ENCODE results near the gene KLHL26. TPM values are rescaled to one million over a fixed set of nuclear protein-coding genes. Genes with fewer than 3 reads are reported as not detected.

The KLHL26 gene
- total and polyA plus RNA-seq, 2 of the 13 experiments (the other 11 are each of a cell fraction or from before 2014, with no cell fraction given), result 1.5 to 1.7 TPM

GRCh38 chr19:18610556-18611326 lies 26.1 kb upstream of the KLHL26 start (continued):
- TF ChIP-seq ZMYM2 (CRISPR knock-in tag; IDR thresholded peaks at IDR 0.05), result peak; percentile 38; the same call in 1 of the 2 replicates
- 0 out of 2 replicates have a peak, but pooled peaks have one; percentile 53 for TF ChIP-seq SALL2 (CRISPR knock-in tag; IDR thresholded peaks at IDR 0.05)
- peak; percentile 48; the same call in 1 of the 2 replicates for TF ChIP-seq KDM3A (CRISPR knock-in tag; IDR thresholded peaks at IDR 0.05; ENCODE audit: low read depth)
- TF ChIP-seq SMAD3 (CRISPR knock-in tag; IDR thresholded peaks at IDR 0.05), result no peak
- no peak for TF ChIP-seq SMC3 (IDR thresholded peaks at IDR 0.05; ENCODE audit: low read length)
- TF ChIP-seq ZFP36 (IDR thresholded peaks at IDR 0.05; ENCODE audit: borderline replicate concordance, low read depth, low read length, partially characterized antibody), result no peak
- peak; percentile 59; the same call in 1 of the 2 replicates for TF ChIP-seq SP4 (CRISPR knock-in tag; IDR thresholded peaks at IDR 0.05)
- no peak for TF ChIP-seq KLF6 (CRISPR knock-in tag; IDR thresholded peaks at IDR 0.05)
- TF ChIP-seq PLRG1 (conservative IDR thresholded peaks at IDR 0.05), result no peak
- no peak for TF ChIP-seq JARID2 (CRISPR knock-in tag; IDR thresholded peaks at IDR 0.05; ENCODE audit: insufficient replicate concordance)
- TF ChIP-seq, protein P1, sequence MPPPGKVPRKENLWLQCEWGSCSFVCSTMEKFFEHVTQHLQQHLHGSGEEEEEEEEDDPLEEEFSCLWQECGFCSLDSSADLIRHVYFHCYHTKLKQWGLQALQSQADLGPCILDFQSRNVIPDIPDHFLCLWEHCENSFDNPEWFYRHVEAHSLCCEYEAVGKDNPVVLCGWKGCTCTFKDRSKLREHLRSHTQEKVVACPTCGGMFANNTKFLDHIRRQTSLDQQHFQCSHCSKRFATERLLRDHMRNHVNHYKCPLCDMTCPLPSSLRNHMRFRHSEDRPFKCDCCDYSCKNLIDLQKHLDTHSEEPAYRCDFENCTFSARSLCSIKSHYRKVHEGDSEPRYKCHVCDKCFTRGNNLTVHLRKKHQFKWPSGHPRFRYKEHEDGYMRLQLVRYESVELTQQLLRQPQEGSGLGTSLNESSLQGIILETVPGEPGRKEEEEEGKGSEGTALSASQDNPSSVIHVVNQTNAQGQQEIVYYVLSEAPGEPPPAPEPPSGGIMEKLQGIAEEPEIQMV (CRISPR knock-in tag; IDR thresholded peaks at IDR 0.05; ENCODE audit: low read depth), result peak; percentile 33; the same call in 1 of the 2 replicates
- peak; percentile 52; the same call in 1 of the 2 replicates for TF ChIP-seq TBX3 (IDR thresholded peaks at IDR 0.05; ENCODE audit: borderline replicate concordance)
- TF ChIP-seq ZNF552 (CRISPR knock-in tag; IDR thresholded peaks at IDR 0.05; ENCODE audit: borderline replicate concordance), result no peak; the same call in 1 of the 2 replicates
- TF ChIP-seq RBM39 (IDR thresholded peaks at IDR 0.05; ENCODE audit: low read depth, low read length, poor library complexity, severe bottlenecking), result peak; percentile 22
- peak; percentile 56; the same call in 1 of the 2 replicates for TF ChIP-seq ELF1 (CRISPR knock-in tag; IDR thresholded peaks at IDR 0.05)
- TF ChIP-seq, protein P2, sequence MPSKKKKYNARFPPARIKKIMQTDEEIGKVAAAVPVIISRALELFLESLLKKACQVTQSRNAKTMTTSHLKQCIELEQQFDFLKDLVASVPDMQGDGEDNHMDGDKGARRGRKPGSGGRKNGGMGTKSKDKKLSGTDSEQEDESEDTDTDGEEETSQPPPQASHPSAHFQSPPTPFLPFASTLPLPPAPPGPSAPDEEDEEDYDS (CRISPR knock-in tag; IDR thresholded peaks at IDR 0.05), result no peak
- no peak; the same call in 1 of the 2 replicates for TF ChIP-seq ZSCAN9 (CRISPR knock-in tag; IDR thresholded peaks at IDR 0.05; ENCODE audit: borderline replicate concordance)
- TF ChIP-seq, protein P3, sequence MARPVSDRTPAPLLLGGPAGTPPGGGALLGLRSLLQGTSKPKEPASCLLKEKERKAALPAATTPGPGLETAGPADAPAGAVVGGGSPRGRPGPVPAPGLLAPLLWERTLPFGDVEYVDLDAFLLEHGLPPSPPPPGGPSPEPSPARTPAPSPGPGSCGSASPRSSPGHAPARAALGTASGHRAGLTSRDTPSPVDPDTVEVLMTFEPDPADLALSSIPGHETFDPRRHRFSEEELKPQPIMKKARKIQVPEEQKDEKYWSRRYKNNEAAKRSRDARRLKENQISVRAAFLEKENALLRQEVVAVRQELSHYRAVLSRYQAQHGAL (CRISPR knock-in tag; IDR thresholded peaks at IDR 0.05; ENCODE audit: not compliant biosample characterization), result no peak
- TF ChIP-seq DPF2 (CRISPR knock-in tag; IDR thresholded peaks at IDR 0.05; ENCODE audit: borderline replicate concordance, low read depth), result peak; percentile 53; the same call in 1 of the 2 replicates
- TF ChIP-seq AGO2 (optimal IDR thresholded peaks at IDR 0.05; ENCODE audit: low read depth, low read length), result no peak
- TF ChIP-seq ZNF33A (CRISPR knock-in tag; IDR thresholded peaks at IDR 0.05; ENCODE audit: borderline replicate concordance), result no peak
- TF ChIP-seq KLF12 (CRISPR knock-in tag; IDR thresholded peaks at IDR 0.05; ENCODE audit: borderline replicate concordance), result peak; percentile 49; the same call in 1 of the 2 replicates
- no peak for TF ChIP-seq ZNF773 (CRISPR knock-in tag; IDR thresholded peaks at IDR 0.05; ENCODE audit: borderline replicate concordance)
- TF ChIP-seq ZFP90 (CRISPR knock-in tag; IDR thresholded peaks at IDR 0.05; ENCODE audit: borderline replicate concordance), result no peak
